Measurements from ENCODE around the gene SRP68.

DNA sequence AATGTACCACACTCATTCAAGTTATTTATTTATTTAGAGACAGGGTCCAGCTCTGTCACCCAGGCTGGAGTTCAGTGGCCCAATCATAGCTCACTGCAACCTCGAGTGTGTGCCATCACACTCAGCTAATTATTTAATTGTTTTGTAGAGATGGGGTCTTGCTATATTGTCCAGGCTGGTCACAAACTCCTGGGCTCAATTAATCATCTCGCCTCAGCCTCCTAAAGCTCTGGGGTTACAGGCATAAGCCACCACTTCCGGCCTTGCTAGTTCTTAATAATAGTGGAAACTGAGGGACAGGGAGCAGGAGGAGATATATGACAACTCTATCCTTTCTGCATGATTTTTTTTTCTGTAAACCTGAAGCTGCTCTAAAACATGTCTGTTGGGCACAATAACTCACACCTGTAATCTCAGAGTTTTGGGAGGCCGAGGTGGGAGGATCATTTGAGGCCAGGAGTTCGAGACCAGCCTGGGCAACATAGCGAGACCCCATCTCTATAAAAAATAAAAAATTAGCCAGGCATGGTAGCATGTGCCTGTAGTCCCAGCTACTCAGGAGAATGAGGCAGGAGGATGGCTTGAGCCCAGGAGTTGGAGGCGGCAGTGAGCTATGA lies 42.9 kb upstream of the SRP68 start:
- TF ChIP-seq, protein P1, sequence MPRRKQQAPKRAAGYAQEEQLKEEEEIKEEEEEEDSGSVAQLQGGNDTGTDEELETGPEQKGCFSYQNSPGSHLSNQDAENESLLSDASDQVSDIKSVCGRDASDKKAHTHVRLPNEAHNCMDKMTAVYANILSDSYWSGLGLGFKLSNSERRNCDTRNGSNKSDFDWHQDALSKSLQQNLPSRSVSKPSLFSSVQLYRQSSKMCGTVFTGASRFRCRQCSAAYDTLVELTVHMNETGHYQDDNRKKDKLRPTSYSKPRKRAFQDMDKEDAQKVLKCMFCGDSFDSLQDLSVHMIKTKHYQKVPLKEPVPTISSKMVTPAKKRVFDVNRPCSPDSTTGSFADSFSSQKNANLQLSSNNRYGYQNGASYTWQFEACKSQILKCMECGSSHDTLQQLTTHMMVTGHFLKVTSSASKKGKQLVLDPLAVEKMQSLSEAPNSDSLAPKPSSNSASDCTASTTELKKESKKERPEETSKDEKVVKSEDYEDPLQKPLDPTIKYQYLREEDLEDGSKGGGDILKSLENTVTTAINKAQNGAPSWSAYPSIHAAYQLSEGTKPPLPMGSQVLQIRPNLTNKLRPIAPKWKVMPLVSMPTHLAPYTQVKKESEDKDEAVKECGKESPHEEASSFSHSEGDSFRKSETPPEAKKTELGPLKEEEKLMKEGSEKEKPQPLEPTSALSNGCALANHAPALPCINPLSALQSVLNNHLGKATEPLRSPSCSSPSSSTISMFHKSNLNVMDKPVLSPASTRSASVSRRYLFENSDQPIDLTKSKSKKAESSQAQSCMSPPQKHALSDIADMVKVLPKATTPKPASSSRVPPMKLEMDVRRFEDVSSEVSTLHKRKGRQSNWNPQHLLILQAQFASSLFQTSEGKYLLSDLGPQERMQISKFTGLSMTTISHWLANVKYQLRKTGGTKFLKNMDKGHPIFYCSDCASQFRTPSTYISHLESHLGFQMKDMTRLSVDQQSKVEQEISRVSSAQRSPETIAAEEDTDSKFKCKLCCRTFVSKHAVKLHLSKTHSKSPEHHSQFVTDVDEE (CRISPR knock-in tag; IDR thresholded peaks at IDR 0.05) = no peak
- TF ChIP-seq ZNF70 (CRISPR knock-in tag; IDR thresholded peaks at IDR 0.05) = no peak
- no peak for TF ChIP-seq ZFP30 (CRISPR knock-in tag; IDR thresholded peaks at IDR 0.05)
- no peak for TF ChIP-seq OSR1 (CRISPR knock-in tag; IDR thresholded peaks at IDR 0.05)
- no peak for TF ChIP-seq ARNTL (CRISPR knock-in tag; IDR thresholded peaks at IDR 0.05; ENCODE audit: borderline replicate concordance, low read depth)
- no peak for TF ChIP-seq CSDC2 (CRISPR knock-in tag; IDR thresholded peaks at IDR 0.05)
- TF ChIP-seq GLIS3 (CRISPR knock-in tag; IDR thresholded peaks at IDR 0.05) = no peak
- no peak for TF ChIP-seq PATZ1 (CRISPR knock-in tag; IDR thresholded peaks at IDR 0.05; ENCODE audit: borderline replicate concordance)
